ENCODE data around the gene CLDN1. TPM values are rescaled to one million over a fixed set of nuclear protein-coding genes. Genes with fewer than 3 reads are reported as not detected.

The CLDN1 gene
- total RNA-seq, 6 experiments from 2014 or later = 79.9 to 241 (median 135) TPM

Other genes with a start within 250 kb of the CLDN1 start
- 1 to 10 TPM; 3.2 to 8.7 (median 6.5) TPM for gene P3H2, start 201.5 kb downstream of the CLDN1 start, total RNA-seq
- 1 to 10 TPM in 3 of 6 experiments, under 1 TPM in 3; 0.37 to 6.6 (median 1.3) TPM for gene CLDN16, start 65.7 kb upstream of the CLDN1 start, total RNA-seq
- gene TMEM207, start 127.5 kb upstream of the CLDN1 start, total RNA-seq = not detected
- 100 to 1,000 TPM in 1 of 6 experiments, 10 to 100 TPM in 5; 44.6 to 142 (median 60.5) TPM for gene IL1RAP, start 191.6 kb upstream of the CLDN1 start, total RNA-seq

Data from right lobe of liver (tissue), 5 donors.